HG03558 (cell line): ENCODE measurements around the gene HDAC9.

ENCODE experiments used
- ATAC-seq: cut with Tn5 transposase; IDR thresholded peaks from one replicate; pipeline ENCODE4 v1.9.1; 2021; ENCODE audit warnings: moderate number of reproducible peaks; ENCODE audit not compliant: unreplicated experiment; ENCODE audit errors: extremely low read depth

Gene HDAC9

DNA sequence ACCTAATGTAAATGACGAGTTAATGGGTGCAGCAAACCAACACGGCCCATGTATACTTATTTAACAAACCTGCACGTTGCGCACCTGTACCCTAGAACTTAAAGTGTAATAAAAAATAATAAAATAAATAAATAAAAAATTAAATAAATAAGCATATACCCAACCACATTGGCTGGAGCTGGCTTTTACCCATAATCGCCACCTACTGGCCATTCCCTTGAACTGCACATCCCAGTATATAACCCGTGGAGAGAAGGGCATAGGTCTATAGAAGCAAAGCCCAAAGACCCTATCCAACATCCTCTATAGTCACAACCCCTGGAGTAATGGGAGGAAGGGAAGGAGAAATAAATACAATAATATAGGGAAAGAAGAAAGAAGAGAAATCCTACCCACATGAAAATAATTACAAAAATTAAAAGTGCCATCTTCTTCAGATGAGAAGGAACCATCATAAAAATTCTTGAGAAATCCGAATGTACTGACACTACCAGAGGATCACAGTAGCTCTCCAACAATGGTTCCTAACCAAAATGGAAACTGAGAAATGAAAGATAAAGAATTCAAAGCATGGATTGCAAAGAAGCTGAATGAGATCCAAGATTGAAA, 556.3 kb downstream of the HDAC9 start:
- peak; percentile 70 for ATAC-seq
